NCI-H460 (cell line): ENCODE results near the gene MCOLN2. TPM values are rescaled to one million over a fixed set of nuclear protein-coding genes. Genes with fewer than 3 reads are reported as not detected.
"Not testable (repeated sequence)": the region's sequence is repeated elsewhere in the genome, so short reads cannot be mapped to it uniquely, and the experiment has no call there.

Source experiments
- DNase-seq: peaks from one replicate; pipeline ENCODE4 v3.0.0-alpha.2; 2016; ENCODE audit warnings: low read depth; ENCODE audit errors: extremely low read depth
- total RNA-seq: library from RNA; depleted of rRNA; stranded (reverse); fragments of >200 nt; shearing (Covaris generic); gene quantifications from 2 replicates; pipeline ENCODE4 v1.2.3, GENCODE V29; 2014; rRNA removed

The MCOLN2 gene
- total RNA-seq, 1 experiment from 2014 or later: 7.6 TPM

DNA sequence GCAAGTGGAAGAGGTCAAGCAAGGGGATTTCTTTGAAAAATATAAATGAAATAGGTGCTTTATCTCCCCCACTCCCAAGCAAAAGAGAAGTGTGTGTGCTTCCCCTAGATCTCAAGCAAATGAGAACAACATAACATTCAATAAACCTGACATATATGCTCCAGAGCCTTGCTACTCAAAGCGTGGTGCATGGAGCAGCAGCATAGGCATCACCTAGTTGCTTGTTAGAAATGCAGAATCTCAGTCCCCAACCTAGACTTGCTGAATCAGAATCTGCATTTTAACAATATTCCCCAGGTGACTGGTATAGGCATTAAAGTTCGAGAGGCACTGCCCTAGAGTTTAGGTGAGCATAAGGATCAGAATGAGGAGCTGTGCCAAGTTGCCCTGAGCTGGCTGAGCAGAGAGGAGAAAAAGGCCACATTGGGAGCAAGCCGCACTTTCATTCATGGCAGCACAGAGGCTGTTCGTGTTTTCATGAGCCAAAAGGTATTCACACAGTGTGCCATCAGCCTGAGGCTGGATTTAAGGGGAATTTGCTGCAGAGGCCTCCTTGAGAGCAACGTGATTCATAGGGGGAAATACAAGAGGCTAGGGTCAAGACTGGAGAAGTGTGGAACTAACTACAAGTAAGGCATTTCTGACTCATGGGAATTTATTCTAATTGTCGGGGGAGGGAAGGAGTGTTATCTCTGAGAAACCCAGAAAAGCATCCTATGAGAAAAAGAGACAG is 89.7 kb downstream of the MCOLN2 start:
- DNase-seq: no peak

DNA sequence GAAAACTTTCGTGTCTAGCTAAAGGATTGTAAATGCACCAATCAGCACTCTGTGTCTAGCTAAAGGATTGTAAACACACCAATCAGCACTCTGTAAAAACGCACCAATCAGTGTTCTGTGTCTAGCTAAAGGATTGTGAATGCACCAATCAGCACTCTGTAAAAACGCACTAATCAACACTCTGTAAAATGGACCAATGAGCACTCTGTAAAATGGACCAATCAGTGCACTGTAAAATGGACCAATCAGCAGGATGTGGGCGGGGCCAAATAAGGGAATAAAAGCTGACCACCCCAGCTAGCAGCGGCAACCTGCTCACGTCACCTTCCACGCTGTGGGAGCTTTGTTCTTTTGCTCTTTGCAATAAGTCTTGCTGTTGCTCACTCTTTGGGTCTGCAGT is 94.2 kb downstream of the MCOLN2 start:
- not testable (repeated sequence) for DNase-seq

DNA sequence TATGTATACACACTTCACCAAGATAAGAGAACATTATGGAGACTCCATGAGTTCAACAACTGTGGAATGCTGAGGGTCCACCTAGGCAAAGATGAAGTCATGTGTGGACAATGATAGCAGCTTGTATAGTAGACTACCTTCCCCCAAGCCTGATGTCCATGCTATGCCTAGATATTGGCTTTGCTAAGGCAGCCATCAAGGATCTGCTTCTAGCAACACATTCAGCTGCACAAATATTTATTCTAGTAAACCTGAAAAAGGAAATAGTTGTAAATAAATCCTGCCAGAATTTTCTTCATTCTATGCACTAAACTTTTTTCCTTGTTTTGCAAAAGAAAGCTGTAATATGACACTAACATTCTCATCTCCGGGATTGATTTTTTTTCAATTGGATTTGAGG is 96.9 kb downstream of the MCOLN2 start:
- DNase-seq: no peak

DNA sequence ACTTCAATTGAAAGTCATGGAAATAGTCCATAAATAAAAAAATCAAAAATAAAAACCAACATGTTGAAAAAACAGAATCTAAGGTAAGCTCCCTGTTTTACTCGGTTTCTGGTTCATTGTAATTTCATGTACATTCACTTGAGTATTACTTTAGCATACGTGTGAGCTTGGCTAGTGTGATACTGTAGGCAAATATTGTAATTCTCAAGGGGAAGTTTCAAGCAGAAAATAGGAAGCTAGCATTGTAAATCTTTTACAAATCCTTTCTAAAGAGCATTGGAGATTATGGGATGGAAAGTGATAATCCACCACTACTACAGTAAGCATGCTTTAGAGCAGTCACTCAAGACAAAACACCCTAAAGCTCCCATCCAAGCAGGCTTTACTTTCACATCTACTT is 100.6 kb downstream of the MCOLN2 start:
- no peak for DNase-seq

DNA sequence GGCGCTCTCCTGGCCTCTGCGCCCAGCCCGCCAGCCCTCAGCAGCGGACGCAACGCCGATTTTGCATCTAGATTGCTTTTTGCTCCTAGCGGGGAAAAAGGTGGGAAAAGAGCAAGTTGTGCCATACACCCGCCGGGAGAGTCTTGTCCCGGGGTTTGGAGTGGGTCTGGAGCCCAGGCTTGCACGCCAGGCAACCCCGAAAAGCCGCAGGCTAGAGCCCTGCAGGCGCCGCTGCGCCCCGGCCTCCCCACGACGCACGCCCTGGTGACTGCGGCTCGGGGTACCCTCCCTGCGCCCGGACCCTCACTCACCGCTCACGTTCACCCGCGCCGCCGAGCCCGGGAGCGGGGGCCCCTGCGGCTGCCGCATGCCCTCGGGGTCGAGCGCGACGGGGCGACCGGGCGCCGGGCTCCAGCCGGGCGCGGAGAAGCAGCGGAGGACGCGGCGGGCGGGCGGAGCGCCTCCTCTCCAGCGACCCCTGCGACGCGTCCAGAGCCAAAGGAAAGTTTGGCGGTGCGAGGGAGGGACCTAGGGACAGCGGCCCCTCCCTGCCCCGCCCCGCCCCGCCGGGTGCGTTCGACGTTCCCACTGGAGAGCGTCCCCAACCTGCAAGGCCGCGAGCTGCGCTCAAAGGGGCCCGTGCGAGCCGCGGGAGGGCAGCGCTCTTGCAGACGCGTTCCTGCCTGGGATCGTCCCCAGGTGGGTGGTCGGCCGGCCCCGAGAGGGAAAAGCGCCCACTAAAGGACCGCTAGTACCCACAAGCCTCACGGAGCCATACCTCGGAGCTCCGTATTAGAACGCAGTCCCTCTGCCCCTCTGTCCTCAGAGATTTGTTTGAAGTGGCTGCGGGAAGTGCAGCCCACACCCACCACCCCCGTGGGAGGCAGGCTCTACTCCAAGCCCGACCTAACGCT is 104.0 kb downstream of the MCOLN2 start, which contains the start of gene LPAR3:
TSS of gene LPAR3 (minus strand) at position 502 of the 914 bp plus-strand sequence. CDS start 27,086 bp downstream, outside the sequence.
- DNase-seq: no peak

DNA sequence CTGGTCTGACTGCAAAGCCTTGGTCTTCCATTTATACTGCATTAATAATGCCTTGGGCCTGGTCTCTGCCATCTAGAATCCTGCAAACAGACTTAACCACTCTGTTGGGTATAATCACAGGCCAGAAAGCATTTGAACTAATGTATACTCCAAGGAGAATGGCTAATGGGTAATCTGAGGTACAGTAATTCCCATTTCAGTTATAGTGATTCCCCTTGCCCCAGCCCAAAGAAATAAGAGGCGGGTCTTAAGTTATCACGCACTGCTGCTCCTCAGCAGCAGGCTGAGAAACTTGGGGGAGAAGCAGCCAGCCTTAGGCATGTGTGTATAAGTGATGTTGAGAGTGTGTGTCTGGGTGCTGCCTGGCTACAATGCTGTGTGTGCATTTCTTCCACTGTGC is 106.3 kb downstream of the MCOLN2 start:
- DNase-seq: no peak

DNA sequence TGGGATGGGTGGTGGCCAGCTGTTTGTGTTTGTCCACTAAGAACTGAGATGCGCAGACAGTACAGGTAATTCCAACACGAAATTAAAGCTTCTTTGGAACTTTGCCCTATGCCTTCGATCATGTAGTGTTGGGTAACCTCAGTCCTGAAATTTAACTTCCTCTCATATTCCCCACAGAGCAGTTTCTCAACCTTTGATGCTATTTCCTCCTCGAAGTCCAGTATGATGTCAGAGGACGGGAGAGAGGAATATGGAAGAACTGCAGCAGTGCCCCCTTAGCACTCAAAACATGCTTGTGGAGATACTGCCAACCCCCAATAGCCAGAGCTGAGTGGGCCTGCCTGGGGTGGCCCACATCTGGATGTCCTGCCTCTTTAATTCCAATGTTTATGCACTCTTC is 107.5 kb downstream of the MCOLN2 start:
- no peak for DNase-seq

DNA sequence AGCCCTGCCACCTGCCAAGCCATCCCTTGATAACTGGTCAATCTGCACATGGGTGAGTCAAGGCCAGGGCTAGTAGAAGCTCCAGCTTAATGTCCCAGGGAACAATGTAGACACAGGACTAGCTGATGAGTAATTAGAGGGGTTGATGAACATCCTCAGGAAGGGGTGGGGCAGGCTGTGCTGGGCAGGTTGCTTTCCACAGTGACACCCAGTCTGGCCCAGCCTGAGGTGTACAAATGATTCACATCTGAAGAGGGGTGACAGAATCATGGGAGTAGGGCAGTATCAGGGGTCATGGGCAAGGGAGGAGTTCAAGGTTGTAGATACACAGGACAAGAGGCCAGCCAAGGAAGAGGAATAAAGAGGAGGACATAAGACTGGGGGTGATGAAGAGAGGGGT is 108.2 kb downstream of the MCOLN2 start:
- DNase-seq: no peak

DNA sequence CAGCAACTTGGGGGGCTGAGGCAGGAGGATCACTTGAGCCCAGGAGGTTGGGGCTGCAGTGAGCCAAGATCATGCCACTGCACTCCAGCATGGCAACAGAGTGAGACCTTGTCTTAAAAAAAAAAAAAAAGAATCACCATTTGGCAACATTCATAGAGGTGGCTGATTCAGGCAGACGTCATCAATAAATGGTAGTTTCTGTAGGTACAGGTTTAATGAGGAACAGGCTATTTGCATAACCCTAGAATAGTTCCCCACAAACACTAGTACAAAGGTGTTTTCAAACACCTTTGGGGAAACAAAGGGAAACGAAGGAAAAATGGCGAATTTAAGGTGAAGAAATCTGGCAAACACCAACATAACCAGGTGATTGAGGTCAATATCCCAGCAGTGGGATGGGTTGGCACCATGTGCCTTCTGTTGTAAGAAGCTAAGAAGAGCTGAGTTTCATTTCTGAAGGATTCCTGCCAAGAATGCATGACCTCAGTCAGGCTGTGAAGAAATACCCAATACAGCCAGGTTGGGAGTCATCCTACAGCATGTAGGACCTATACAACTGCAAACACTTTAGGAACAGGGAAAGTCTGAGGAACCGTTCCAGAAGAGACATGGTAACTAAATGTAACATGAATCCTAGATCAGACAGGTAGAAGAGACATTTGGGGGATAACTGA is 109.5 kb downstream of the MCOLN2 start:
- DNase-seq: no peak

DNA sequence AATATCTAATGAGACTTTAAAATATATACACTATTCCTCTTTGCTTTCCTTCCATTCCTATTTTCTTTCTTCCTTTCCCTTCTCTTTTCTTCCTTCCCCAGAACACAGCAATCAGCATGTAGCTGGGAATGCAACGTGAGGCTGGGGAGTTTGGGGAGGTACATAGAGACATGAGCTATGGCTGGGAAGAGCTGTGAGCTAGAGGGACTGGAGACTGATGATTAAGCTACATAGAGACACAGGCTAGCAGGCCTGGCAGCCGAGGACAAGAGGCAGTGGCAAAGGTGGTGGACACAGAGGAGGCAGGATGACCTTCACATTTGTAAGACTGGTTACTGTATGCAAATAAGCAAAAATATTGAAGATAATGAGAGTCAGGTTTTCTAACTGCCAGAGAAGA is 111.4 kb downstream of the MCOLN2 start:
- DNase-seq: no peak

DNA sequence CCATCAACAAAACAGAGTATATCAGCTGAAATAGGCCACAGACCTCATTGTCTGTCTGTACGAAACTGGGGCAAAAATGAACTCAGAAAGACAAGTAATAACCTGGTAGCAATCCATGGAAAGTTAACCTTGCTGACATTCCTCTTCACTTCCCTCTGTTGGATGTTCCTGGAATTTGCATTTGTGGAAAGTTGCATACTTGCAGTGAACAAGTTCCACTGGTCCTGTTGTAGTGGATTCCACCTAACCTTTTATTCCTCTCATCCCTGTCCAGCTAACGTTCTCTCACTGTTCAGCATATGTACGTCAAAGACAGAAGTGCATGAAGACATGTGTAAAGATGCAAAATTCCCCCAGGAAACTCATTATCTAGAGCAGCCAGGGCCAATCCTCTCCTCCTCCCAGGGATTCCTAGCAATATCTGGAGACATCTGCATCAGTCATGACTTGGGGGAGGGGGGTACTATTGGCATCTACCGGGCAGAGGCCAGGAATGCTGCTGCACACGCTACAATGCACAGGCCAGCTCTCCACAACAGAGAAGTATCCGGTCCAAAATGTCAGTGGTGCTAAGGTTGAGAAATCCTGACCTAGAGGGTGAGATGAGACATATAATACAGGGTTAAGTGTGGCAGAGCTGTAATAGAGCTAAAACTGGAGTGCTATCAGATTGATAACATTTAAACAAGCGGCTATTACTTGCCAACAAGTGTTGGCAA is 112.1 kb downstream of the MCOLN2 start:
- DNase-seq: no peak

DNA sequence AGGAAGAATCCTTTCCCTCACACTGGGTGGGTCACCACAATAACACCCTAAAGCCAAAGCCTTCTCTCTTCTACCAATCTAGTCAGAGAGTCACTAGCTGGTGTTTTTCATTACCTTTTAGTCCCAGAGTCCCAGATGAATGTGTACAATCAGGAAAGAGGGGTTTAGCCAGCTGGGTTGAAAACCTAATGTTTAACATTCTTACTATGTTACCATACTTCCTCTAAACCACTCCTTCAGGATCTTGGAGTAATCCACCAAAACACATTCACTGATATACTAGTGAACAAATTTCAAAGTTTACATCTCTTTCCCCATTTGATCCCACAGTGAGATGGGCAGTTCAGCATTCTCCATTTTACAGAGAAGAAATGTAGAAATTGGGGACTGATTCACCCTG is 113.6 kb downstream of the MCOLN2 start:
- no peak for DNase-seq

DNA sequence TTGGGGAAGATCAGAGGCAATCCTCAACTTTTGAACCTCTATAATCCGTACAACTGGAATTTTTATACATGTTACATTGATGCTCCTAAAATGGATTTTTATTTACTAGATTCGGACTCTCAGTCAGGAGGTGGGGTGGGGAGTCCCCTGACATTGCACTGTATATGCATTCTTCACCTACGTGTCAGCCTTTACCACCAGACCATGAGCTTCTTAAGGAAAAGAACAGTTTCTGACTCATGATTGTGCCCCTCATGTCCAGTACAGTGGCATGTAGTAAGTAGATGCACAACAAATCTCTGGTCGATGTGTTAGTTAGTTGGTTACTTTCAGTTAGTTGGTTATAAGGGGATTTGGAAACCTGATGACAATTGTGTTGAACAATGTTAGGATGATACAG is 119.3 kb downstream of the MCOLN2 start:
- DNase-seq: no peak

DNA sequence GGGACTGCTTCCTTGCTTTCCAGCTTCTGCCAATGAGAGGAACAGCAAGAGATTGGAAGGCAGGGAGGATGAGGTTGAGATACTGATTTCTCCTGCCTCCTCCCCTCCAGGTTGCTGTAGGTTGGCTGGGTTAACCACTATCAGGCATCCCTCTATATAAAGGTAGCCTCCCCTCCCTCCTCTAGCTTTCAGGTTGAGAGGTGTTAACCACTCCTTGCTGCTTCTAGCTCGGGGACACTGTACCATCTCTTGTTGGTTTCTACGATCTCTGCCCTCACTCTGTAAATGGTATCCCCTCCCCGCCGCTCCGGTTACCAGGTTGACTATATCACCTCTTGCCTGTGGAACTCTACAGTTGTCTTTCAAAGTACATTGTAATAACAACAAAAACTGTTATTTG is 120.6 kb downstream of the MCOLN2 start:
- no peak for DNase-seq

Other genes with a start within 250 kb of the MCOLN2 start
- 0.57 and 1.2 TPM in 2 replicates for gene LPAR3, start 103.9 kb downstream of the MCOLN2 start, total RNA-seq
- gene MCOLN3, start 51.4 kb upstream of the MCOLN2 start, total RNA-seq: 0.49 and 0.67 TPM in 2 replicates
- gene SYDE2, start 203.9 kb upstream of the MCOLN2 start, total RNA-seq: 5.2 and 5.5 TPM in 2 replicates